ENCODE measurements around the gene CAMK2D.

GRCh38 chr4:113438596-113438995 lies 322.9 kb downstream of the CAMK2D start:
- TF ChIP-seq POLR2A (IDR thresholded peaks at IDR 0.05; ENCODE audit: low read depth, low read length) (no peak), POLR2AphosphoS5 (IDR thresholded peaks at IDR 0.05; ENCODE audit: low read depth, low read length) (no peak), SPI1 (IDR thresholded peaks at IDR 0.05; ENCODE audit: low read depth, low read length) (no peak), TAF1 (IDR thresholded peaks at IDR 0.05; ENCODE audit: low read depth, low read length) (no peak), POU2F2 (IDR thresholded peaks at IDR 0.05; ENCODE audit: low read depth, low read length) (no peak), PAX5 (IDR thresholded peaks at IDR 0.05; ENCODE audit: insufficient read depth, low read length, severe bottlenecking) (no peak)
